ENCODE measurements around the gene CD47.

Gene CD47

DNA sequence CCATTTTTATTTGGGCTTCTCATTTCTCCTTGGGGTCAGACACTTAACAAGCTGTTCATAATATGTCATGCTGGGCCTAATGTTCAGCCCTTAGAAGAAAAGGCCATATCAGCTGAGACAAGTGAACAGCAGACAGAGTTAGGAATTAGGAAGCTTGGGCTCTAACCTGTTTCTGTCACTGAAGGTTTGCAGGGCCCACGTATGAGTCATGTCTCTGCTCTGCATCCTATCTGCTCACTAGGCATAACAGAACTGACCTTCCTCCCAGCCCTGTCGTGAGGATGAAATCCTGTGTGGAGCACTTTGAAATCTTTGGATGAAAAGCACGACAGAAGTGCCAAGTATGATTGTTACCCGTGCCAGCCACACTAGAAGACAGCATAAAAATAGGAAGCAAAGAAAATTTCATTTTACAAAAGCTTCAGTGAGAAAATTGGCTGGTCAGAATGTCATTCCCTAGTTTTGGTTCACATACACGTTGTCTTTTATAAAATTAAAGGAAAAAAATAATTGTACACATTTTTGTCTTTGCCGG, 26.5 kb upstream of the CD47 start:
- no peak for DNase-seq (ENCODE audit: low spot score)

DNA sequence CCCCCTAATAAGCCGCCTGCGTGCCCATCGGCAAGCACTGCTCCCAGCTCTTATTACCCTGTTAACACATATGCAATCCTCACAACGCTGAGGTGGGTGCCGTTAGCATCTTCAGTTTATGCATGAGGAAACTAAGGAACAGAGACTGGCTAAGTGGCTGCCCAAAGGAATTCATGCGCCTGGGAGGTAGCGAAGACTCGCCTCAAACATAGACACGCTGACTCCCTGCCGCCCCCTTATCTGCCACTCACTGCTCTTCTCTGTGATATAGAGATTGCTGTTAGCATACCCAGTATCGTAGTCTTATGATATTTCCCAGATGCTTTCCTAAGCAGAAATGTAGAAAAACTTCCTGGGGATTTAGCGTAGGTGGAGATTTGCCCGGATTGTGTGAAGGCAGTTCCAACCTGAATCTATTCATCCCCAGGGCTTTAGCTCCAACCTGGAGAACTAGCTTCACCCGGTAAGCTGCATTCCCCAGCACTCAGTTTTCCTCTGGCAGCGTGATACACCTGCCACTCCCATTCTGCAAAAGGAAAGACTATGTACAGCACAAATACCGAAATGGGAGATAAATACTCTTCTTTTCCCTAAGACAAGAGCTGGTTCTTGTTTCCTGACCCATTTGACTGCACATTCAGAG, 23.7 kb upstream of the CD47 start:
- no peak for DNase-seq (ENCODE audit: low spot score)

DNA sequence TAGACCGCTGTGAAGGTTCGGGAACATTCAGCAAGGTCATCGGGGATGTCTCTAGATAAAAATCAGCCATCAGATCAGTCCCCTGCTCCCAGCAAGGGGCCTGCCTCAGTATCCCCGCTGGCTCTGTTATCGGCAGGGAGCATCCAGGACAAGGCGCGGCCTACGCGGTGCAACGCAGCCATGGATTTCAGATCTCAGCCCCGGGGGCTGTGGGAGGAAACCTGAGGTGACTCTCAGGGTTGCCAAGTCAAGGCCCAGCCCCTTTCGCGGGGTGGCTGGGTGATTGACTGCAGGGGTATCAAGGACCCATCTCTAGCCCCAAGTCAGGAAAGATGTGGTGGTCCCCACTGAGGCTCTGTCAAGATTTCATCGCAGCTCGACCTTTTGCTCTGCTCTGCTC, 23.1 kb upstream of the CD47 start:
- no peak for DNase-seq (ENCODE audit: low spot score)

DNA sequence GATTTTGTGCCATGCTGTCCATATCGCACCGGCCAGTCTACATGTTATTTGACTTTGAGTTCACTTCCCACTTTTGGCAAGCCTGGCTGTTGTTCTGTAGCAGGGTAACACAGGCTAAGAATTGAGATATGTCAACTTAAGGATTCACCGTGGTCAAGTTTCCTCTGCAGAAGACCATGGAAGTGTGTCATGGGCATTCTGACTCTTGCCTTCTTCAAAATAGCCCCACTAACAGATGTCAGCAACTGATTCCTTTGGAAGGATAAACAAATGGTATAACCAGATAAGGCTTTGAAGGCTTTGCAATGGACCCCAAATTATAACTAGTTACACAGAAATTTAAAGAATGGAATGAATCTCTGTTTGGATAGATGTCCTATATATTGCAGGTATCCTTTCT, 20.1 kb upstream of the CD47 start:
- no peak for DNase-seq (ENCODE audit: low spot score)

DNA sequence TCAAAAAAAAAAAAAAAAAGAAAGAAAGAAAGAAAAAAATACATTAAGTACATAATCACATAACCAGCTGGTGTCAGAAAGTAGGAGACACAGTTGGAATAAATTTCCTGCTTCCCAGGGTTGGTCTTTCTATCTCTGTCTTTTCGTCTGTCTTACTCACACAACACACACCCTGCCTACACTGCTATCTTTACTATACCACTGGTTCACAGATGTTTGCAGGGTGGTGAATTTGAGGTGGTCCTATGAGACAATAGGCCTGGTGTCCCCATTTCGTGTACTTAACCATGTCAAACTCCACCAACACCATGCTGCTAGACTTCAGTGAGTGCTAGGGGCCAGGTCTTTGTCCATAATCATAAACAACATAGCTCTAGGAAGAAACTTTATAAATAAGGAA, 17.6 kb upstream of the CD47 start:
- DNase-seq (ENCODE audit: low spot score): no peak

DNA sequence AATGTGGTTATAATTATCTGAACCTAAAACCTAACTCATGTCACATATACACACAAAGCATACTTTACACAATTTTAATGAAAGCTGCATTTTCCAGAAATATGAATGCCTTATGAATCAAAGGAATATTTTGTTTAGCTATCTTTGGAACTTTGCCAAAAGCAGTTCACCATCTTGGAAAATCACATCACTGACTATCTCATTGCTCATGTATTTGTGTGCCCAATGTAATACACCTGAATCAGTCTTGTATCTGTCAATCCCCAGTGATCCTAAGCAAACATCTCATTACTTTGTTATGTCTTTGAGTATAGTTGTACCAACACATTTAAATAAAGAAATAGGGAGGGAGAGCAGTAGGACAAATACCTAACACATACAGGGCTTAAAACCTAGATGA, 15.6 kb upstream of the CD47 start:
- DNase-seq (ENCODE audit: low spot score): no peak

DNA sequence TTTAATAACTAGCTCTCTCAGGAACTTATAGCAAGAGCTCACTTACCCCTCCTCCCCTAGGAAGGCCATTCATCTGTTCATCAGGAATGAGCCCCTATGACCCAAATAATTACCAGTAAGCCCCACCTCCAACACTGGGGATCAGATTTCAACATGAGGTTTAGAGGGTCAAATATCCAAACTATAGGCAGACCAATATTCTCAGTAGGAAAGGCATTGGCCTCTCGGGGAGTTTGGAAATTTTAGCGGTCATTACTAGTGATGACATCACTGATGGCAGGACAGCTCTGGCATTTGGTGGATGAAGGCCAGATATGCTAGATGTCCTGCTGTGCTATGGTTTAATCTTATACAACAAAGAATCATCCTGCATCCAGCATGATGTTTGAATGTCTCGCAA, 15.2 kb upstream of the CD47 start:
- DNase-seq (ENCODE audit: low spot score): no peak

DNA sequence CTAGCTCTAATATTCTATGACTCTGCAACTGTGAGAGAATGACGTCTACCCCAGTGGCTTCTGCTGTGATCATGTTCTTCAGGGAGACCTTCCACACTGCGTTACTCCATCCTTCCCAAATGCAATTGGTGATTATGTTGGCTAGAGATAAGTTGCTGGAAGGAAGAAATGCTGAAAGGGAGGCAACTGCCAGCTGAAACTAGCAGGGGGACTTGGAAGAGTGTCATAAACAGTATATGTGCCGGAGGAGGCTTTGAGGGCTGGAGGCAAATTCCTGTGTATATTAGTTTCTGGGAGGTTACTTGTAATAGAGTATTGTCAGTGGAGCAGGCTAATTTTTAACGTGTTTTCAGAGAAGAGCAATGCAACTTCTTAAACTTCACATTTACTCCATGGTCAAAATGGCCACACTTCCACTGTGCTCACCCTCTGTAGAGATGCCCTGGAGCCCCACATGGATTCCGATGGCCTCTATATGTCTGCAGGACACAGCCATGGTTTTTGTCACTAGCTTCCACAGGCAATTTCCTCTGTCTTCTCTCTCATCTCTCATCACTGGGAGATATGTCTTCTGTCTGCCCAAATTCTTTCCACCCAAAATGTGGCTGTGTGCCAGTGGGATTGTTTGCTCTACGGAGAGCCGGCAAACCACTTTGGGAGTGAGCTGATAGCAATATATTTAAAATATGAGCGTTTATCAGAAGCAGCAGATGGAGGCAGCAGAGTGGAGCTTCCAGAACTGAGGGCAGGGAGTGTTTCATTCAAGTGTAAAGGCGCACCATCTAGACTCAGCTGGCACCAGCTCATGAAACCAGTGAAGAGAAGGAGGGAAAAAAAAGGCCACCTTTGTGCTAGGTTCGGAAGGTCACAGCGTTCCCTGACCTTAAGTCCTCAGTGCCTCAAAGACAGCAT, 13.3 kb upstream of the CD47 start:
- no peak for DNase-seq (ENCODE audit: low spot score)

DNA sequence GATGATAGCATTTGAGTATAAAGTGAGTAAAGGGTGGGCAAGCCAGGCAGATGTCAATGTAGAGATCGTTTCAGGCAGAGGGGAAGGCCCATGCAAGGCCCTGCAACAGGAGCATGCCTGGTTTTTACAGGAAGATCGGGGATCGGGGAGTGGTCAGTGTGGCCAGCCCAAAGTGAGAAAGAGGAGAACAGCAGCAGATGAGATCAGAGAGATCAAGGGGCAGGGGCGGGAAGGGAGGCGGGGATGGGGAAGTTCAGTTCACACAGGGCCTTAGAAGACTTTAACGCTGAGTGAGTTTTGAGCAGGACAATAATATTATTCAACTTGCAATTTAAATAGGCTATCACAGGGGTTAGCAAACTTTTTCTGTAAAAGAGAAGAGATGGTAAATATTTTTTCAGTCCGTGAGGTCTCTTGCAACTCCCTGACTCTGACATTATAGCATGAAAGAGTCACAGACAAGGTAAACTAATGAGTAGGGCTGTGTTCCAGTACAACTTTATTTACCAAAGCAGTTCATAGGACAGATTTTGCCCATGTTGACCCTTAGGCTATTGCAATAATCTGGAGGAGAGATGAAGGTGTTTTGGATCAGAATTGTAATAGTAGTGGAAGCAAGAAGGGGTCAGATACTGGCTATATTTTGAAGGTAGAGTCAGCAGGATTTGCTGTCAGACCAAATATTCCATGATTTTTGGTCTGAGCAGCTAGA, 12.4 kb upstream of the CD47 start:
- no peak for DNase-seq (ENCODE audit: low spot score)

DNA sequence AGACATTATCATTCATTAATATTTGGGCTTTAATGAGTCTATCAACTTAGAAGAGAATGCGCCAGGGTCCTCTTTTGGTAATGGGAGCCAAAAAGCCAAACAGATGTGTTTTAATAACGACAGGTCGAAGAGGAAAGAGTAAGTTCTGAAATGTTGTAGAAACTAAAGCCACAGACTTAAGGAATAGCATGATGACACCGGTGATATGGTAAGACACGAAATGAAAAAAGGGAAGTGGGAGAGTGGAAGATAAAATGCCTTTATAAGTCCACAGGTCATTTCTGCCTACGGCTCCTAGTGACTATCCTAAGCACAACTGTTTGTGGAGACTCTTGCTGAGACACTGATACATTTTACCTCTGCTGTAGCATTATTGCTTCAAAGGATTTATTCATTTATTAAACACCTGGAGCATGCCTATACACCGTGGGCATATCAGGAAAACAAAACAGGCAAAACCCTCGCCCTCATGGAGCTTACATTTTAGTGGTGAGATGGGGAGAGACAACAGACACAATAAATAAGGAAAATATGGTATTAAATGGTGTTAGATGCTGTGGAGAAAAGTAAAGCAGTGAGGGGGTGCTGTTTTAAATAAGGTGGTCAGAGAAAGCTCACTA, 11.7 kb upstream of the CD47 start:
- DNase-seq (ENCODE audit: low spot score): no peak

DNA sequence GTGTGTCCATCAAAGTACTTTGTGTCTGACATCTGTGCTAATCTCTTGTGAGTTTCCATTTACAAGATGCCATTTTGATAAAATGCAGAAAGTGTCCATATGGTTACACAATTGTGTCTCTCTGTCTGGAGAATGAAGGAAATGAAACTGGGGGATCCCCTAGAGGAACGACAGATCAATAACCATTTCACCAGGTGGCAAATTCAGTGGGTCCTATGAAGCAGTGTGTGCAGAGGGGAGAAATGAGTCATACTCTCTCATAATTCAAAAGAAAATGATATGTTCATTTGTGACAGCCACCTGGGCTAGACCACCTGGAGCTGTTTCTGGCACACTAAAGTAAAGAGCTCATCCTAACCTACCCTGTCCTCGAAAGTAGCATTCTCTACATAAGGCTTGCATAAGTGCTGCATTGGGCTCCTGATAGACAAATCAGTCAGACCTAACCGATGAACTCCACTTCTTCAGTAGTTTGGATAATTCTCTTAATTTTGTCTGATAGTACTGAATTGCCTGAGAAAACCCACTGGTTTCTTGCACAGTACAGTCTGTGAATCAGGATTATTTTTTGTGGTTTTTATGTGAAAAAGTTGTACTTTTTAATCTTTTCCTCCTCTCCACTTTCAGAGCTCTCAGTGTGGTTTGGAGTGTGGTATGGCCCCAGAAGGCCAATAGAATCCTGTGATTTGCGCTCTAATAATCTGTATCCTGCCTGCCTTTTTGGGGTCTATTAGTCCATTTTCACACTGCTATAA, 10.3 kb upstream of the CD47 start:
- DNase-seq (ENCODE audit: low spot score): peak; percentile 36

DNA sequence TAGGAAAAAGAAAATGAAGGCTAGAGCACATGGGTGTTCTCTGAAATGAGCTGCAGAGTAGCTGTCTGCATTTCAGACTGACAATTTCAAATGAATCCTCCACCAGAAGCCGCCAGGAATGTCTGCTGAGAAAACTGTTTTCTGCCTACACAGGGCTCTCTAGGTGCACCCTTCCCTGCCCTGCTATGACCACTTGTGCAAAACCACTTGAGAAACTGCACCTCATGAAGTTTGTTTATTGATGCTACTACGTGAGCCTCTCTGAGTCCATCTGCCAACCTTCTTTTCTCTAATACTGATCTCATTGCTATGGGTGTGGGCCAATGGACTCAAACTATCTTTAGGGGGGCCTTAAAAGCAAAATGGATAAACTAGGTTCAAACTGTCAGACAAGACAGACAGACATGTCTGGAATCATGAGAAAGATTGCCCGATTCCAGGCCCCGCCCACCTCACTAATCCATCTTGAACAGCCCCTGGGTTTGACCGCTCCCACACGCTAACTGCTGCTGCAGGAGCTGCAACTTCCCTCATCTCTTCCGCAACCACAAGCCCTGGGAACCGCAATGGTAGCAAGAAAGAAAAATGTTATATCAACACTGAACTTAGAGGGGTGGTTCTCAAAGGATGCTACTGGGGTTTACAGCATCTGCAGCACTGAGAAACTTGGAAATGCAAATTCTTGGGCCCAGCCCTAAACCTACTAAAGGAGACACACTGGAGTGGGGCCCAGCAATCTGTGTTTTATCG, 9.0 kb upstream of the CD47 start:
- DNase-seq (ENCODE audit: low spot score): no peak

DNA sequence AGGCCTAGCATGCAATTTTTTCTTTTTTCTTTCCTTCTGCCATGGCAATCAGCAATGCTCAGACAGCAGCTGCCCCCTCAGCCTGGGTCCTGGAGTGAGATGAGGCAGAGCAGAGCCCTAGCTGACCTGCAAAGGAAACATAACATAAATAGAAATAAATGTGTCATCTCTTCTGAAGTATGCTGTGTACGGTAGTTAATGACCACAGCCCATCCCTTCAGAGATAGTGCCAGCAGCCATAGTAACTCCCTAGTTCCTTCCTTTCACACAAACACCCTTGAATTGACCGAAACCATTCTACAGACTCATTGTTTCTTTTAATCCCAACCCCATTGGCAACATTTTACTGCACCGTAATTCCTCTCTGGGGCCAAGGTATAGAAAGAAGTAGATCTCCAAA, 8.4 kb upstream of the CD47 start:
- no peak for DNase-seq (ENCODE audit: low spot score)

DNA sequence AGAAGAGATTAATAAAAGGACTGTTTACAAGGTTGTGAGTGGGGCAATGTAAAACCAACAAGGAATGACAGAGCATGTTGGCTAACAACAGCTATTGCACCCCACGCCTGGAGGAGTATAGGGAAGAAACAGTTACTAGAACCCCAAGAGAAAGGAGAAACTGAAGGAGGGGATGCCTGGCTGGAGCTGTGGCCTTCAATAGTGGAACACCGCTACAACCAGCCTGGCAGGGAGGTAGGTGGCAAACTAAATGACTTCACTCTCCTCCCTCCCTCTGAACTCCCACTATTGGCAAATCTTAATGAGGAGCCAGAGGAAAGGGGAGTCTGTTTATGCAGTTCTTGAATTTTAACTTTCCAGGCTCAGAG, 7.2 kb upstream of the CD47 start:
- DNase-seq (ENCODE audit: low spot score): no peak

DNA sequence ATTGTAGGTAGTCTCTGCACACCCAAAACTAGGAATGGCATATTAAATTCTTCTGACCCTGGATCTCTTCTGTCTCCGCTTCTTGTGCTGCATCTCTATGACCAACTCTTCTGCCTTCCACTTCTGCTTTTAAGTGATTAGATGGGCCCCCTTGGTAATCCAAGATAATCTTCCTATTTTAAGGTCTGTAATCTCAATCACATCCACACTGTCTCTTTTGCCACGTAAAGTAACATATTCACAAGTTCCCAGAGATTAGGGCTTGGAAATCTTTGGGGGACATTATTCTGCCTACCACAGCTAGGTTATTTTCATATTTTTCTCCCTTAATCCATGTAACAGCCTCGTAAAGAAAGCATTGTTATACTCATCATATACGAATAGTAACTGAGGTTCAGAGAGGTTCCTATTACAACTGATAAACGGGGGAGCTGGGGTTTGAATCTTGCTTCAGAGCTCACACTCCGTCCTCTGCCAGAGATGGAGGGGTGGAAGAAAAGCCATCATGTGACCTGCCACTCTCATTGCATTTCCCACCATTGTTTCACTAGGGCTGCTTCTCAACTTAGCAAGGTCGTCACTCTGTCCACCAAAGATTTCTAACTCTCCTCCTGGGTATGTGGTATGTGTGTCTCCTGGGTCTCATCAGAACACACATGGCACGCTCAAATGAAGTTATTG, 6.6 kb upstream of the CD47 start:
- DNase-seq (ENCODE audit: low spot score): no peak

DNA sequence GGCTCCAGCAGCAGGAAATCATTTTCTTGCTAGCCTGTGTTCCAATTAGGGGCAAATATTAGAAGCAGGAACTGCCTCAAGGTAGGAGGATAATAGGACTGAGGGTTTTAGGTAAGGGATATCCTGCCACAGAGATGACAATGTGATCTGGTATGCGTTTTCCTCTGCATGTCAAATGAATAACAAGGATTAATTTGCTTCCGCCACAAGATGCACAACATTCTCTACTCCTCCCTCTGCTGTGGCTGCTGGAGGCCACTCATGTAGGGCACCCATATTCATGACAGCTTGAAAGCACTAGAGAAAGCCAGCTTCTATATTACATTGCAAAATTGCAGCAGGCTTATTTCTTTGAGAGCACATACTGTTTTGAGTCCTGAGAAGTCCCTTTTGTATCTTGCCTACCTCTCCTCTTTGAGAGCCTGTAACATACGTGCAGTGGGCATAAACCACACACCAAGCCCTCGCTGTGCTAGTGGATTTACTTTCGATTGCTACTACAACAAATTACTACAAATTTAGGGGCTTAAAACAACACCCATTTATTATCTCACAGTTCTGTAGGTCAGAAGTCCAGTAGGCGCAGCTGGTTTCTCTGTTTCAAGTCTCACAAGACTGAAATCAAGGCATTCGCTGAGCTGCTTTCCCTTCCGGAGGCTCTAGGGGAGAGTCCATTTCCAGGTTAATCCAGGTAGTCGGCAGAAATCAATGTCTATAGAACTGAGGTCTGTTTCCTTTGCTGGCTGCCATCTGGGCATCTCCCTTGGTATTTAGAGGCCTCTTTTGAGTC, 5.9 kb upstream of the CD47 start:
- no peak for DNase-seq (ENCODE audit: low spot score)

DNA sequence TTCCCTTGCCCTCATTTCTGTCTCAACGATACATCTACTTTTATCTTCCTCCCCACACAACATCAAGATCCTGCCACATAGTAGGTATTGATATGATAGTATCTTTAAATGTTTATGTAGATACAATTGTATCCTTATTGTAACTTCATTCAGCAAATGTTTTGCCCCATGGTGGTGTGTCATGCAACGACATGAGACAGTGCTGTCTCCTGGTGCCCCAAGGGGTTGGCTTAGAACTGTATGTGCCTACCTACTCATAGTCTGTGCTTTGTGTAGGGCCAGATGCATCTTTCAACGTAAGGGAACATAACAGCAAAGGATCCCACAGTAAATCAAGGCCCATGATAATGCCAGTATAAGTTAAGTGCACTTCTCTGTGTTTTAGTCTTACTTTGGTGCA, 2.8 kb upstream of the CD47 start:
- no peak for DNase-seq (ENCODE audit: low spot score)

DNA sequence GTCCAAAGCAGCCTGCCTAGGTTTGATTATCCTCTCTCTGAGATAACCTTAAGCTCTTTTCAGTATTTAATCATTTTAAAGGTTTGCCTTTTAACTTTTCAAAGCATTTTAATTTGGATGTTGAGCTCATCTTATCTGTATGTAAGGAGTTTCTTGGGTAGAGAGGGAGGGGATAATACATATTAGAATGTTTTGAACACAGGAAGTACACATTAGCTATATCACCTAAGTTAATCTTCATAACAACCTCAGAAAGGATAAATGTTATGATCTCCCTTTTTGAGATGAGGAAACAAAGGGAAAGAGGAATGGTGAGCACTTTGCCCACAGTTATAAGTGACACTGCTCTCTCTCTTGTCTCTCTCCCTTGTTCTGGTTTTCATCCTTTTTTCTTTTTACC, 2.2 kb upstream of the CD47 start:
- no peak for DNase-seq (ENCODE audit: low spot score)

DNA sequence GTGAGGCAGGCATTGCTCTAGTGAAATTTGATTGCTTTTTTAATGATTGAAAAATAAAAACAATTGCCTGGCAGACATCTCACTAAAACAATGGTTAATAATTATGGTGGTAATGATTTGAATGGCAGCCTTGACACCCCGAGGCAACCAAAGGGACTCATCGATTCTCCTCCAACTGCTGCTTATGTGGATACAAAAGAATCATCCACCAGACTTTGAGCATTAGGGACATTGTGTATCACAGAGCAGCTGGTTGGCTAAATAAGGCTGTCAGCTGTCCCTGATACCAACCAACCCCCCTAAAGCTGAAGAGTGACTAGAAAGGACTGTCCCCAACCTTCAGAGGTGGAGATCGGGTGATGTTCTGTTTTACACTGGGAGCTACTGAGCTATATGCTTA, 1.7 kb upstream of the CD47 start:
- DNase-seq (ENCODE audit: low spot score): no peak
